Body of pancreas (tissue), 4 donors: ENCODE data around the gene TNFRSF11A. TPM values are rescaled to one million over a fixed set of nuclear protein-coding genes. Genes with fewer than 3 reads are reported as not detected.

Source experiments
- ATAC-seq: fragments of 150-250 bp; one replicate; pipeline ENCODE4 v1.9.1; 2016
- DNase-seq, 4 donors: peaks; one replicate each; pipeline ENCODE4 v3.0.0-alpha.2; 2019
- H3K27ac ChIP-seq, 4 donors: fragments of 200-600 bp; sonication (generic); 1 replicate in 3 of 4; 2 replicates in 1 of 4; pipeline versions ENCODE4 v1.5.1 to v1.6.1; 2016 to 2019; ENCODE audit warnings: mild to moderate bottlenecking in 1 of 4, mixed read lengths in 1 of 4, moderate library complexity in 1 of 4
- H3K27me3 ChIP-seq, 2 donors: fragments of 200-600 bp; sonication (generic); one replicate each; pipeline ENCODE4 v1.6.0; 2016; ENCODE audit warnings: mild to moderate bottlenecking in 1 of 2
- H3K36me3 ChIP-seq, 2 donors: fragments of 200-600 bp; sonication (generic); replicated peaks in 1 of 2; 2 replicates each; pipeline ENCODE4 v1.5.1; 2016; ENCODE audit warnings: low read depth in 2 of 2; ENCODE audit not compliant: insufficient read depth in 1 of 2
- H3K4me1 ChIP-seq: fragments of 200-600 bp; sonication (generic); one replicate; pipeline ENCODE4 v1.6.0; 2016
- H3K4me3 ChIP-seq, 2 donors: fragments of 200-600 bp; sonication (generic); 1 replicate in 1 of 2; 2 replicates in 1 of 2; pipeline ENCODE4 v1.5.1; 2016 to 2019
- H3K9me3 ChIP-seq, 3 donors: fragments of 200-600 bp; sonication (generic); 1 replicate in 2 of 3; 2 replicates in 1 of 3; pipeline ENCODE4 v1.5.1; 2016
- CTCF ChIP-seq, 7 experiments: fragments of 450-650 bp in 4 of 7; fragments of 200-600 bp in 3 of 7; sonication (generic) in 3 of 7; IDR thresholded peaks; one replicate each; pipeline ENCODE4 v1.5.1; 2016 to 2019; ENCODE audit warnings: antibody characterized with exemption in 7 of 7
- POLR2A ChIP-seq, 3 donors: fragments of 450-650 bp; IDR thresholded peaks; one replicate each; pipeline ENCODE4 v1.6.1; 2016; ENCODE audit warnings: antibody characterized with exemption in 3 of 3, mild to moderate bottlenecking in 2 of 3
- WGBS, 2 donors: methylation state at CpG; one replicate each; pipeline ENCODE4 v1.1.5; 2017; 5-methylcytosine and 5-hydroxymethylcytosine counted together
- intact Hi-C: fragments of 100-400 bp; cut with DNase I; formaldehyde crosslinking; loops from one replicate; pipeline ENCODE4 v1.15.1; 2023
- total RNA-seq, 2 donors: library from RNA; depleted of rRNA; stranded (reverse); fragments of >200 nt; gene quantifications; one replicate each; pipeline ENCODE4 v1.1.0, GENCODE V29; 2016

TNFRSF11A gene
- total RNA-seq, 2 donors from 2014 or later: 3.3 to 3.4 TPM

GRCh38 chr18:62413206-62413605 is 88.1 kb downstream of the TNFRSF11A start:
- TF ChIP-seq POLR2A (IDR thresholded peaks at IDR 0.05): no peak
- no peak for TF ChIP-seq CTCF (IDR thresholded peaks at IDR 0.05)
- no peak overlapping the region for H3K4me3 ChIP-seq
- no peak for DNase-seq
- intact Hi-C loops: no loop called here
- no peaks in the 10 kb centered on the region for H3K27me3 ChIP-seq
- no peaks in the 10 kb centered on the region for H3K9me3 ChIP-seq
- H3K27ac ChIP-seq: no peak overlapping the region
- no peak for ATAC-seq
- H3K36me3 ChIP-seq: no peaks in the 10 kb centered on the region
- WGBS, 2 donors: 17 to 32% methylated on average over 1 of the region's 1 CpG
- no peaks in the 10 kb centered on the region for H3K4me1 ChIP-seq

GRCh38 chr18:62418258-62418657 is 93.1 kb downstream of the TNFRSF11A start:
- Histone ChIP-seq H3K4me3 (no peak overlapping the region), H3K4me1 (peaks cover 14% of the 10 kb centered on the region), H3K9me3 (no peaks in the 10 kb centered on the region), H3K27me3 (no peaks in the 10 kb centered on the region), H3K27ac (no peak overlapping the region), H3K36me3 (no peaks in the 10 kb centered on the region)
- DNase-seq (no peak), ATAC-seq (no peak)
- WGBS, 2 donors: 70 to 92% methylated on average over 1 of the region's 1 CpG
- TF ChIP-seq CTCF (IDR thresholded peaks at IDR 0.05) (no peak), POLR2A (IDR thresholded peaks at IDR 0.05) (no peak)
- intact Hi-C loops: no loop called here

- H3K4me1 ChIP-seq: peaks cover 18% of the 10 kb centered on the region
- ATAC-seq (peak; percentile 53), DNase-seq (peak in 2 of 4 donors; percentile 19 to 33)
- WGBS, 2 donors: 35 to 45% methylated on average over 3 of the region's 3 CpGs
- H3K4me3 ChIP-seq: no peak overlapping the region
- no peaks in the 10 kb centered on the region for H3K36me3 ChIP-seq
- no peaks in the 10 kb centered on the region for H3K27me3 ChIP-seq
- H3K9me3 ChIP-seq: no peaks in the 10 kb centered on the region
- peak overlapping the region; percentile 34 to 77 (median 66) for H3K27ac ChIP-seq
- TF ChIP-seq CTCF (IDR thresholded peaks at IDR 0.05): no peak
- no peak for TF ChIP-seq POLR2A (IDR thresholded peaks at IDR 0.05)
- intact Hi-C loops: no loop called here
Measured at GRCh38 chr18:62420151-62420512, 95.0 kb downstream of the TNFRSF11A start.

GRCh38 chr18:62420513-62421209 is 95.6 kb downstream of the TNFRSF11A start:
- Histone ChIP-seq H3K27ac (peak overlapping the region; percentile 34 to 77 (median 66)), H3K4me1 (peaks cover 21% of the 10 kb centered on the region), H3K27me3 (no peaks in the 10 kb centered on the region), H3K4me3 (no peak overlapping the region), H3K9me3 (no peaks in the 10 kb centered on the region), H3K36me3 (no peaks in the 10 kb centered on the region)
- peak; percentile 81 for ATAC-seq
- TF ChIP-seq POLR2A (IDR thresholded peaks at IDR 0.05) (peak in 2 of 3 donors; percentile 41 to 45), CTCF (IDR thresholded peaks at IDR 0.05) (no peak)
- WGBS, 2 donors: 2 to 3% methylated on average over 9 of the region's 9 CpGs
- intact Hi-C loops: no loop called here
- DNase-seq: peak in 3 of 4 donors; percentile 36 to 73 (median 39)
